C4-2B (cell line): Measurements from ENCODE around the gene ZNF106.

ENCODE experiments used
- CTCF ChIP-seq: fragments of 450-650 bp; conservative IDR thresholded peaks from 2 replicates; pipeline ENCODE4 v1.5.1; 2017; ENCODE audit warnings: mild to moderate bottlenecking
- ZFX ChIP-seq: fragments of 450-650 bp; IDR thresholded peaks from 2 replicates; pipeline ENCODE4 v1.6.1; 2017

GRCh38 chr15:42365921-42366550 lies 124.9 kb downstream of the ZNF106 start:
- TF ChIP-seq CTCF (no peak), ZFX (no peak)
